SK-N-MC (cell line): ENCODE results near the gene ITGAE.

Experiments
- DNase-seq: peaks from one replicate; pipeline ENCODE4 v3.0.0-alpha.2; 2011; ENCODE audit warnings: low read depth, low spot score
- H3K27ac ChIP-seq: fragments of 200-600 bp; sonication (generic); 2 replicates; pipeline ENCODE4 v1.5.1; 2016; ENCODE audit warnings: mixed run types
- H3K36me3 ChIP-seq: fragments of 200-600 bp; sonication (generic); 2 replicates; pipeline ENCODE4 v1.6.1; 2017; ENCODE audit warnings: antibody characterized with exemption, low read length, mixed read lengths; ENCODE audit not compliant: insufficient read depth
- H3K4me3 ChIP-seq: fragments of 200-600 bp; sonication (generic); 2 replicates; pipeline ENCODE4 v1.5.1; 2016
- H3K9ac ChIP-seq: fragments of 200-600 bp; sonication (generic); 2 replicates; pipeline ENCODE4 v1.8.0; 2017; ENCODE audit warnings: mixed run types, mixed read lengths; ENCODE audit not compliant: insufficient read length
- H3K9me3 ChIP-seq: fragments of 200-600 bp; sonication (generic); 2 replicates; pipeline ENCODE4 v1.6.1; 2017; ENCODE audit warnings: low read depth, mild to moderate bottlenecking, antibody characterized with exemption, low read length, moderate library complexity, mixed read lengths
- EZH2 ChIP-seq: fragments of 200-600 bp; sonication (generic); IDR thresholded peaks from one replicate; pipeline ENCODE4 v1.6.1; 2017; ENCODE audit warnings: antibody characterized with exemption
- FOXP2 ChIP-seq: optimal IDR thresholded peaks from 2 replicates; pipeline ENCODE3; 2011; ENCODE audit warnings: mild to moderate bottlenecking, moderate library complexity; ENCODE audit not compliant: insufficient read depth; ENCODE audit errors: extremely low read length, control extremely low read depth
- POLR2AphosphoS5 ChIP-seq: IDR thresholded peaks from 2 replicates; pipeline ENCODE4 v1.6.1; 2012; ENCODE audit warnings: mild to moderate bottlenecking, low read depth, low read length, borderline replicate concordance

ITGAE gene

DNA sequence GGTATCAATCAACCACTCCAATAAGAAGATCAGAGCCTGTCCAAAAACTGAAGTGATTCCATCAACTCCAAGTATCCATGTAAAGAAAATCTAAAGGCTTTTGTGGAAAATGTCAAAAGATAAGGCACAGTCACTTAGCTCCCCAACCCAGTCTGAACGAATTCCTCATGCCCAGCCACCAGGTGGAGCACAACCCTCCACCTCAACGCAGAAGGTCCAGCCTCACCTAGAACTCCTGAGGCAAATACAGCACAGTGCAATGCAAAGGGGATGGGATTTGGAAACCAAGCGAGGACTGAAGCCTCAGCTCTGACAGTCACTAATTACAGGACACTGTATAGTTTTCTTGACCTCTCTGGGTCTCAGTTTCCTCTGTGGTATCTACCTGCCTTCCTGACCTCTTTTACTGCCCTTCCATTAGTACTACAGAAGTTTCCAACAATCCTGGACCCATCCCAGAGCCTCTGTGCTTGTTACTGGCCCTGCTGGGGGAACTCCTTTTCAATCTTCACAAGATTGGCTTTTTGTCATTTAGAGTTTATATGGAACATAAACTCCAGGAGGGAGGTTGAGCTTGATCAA lies 43.0 kb upstream of the ITGAE start:
- Histone ChIP-seq H3K27ac (no peak overlapping the region), H3K36me3 (peaks cover 50% of the 10 kb centered on the region), H3K4me3 (no peak overlapping the region), H3K9me3 (no peaks in the 10 kb centered on the region), H3K9ac (no peak overlapping the region)
- DNase-seq, result no peak
- TF ChIP-seq POLR2AphosphoS5 (no peak), EZH2 (no peak), FOXP2 (no peak)

DNA sequence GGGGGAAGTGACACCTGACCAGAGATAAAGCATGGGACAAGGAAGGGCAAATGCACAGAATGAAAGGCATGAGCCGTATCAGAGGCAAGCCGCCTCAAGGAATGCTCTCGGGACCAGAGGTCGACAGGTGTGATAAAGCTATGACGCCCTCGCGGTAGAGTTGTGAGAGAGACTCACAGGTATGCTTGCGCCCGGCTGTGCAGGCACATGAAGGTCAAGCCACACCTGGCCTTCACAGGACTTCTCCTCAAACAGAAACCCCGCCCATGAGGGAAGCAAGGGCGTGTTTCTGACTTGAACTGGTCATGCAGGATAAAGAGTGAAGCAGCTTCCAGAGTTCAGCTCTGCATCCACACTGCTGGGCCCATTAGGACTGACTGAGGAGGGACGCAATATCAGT lies 37.2 kb upstream of the ITGAE start:
- Histone ChIP-seq H3K9me3 (no peaks in the 10 kb centered on the region), H3K4me3 (no peak overlapping the region), H3K36me3 (peaks cover 72% of the 10 kb centered on the region), H3K9ac (no peak overlapping the region), H3K27ac (no peak overlapping the region)
- no peak for DNase-seq
- TF ChIP-seq EZH2 (no peak), POLR2AphosphoS5 (no peak), FOXP2 (no peak)

- Histone ChIP-seq H3K9ac (no peak overlapping the region), H3K27ac (no peak overlapping the region), H3K4me3 (no peak overlapping the region), H3K36me3 (peaks cover 56% of the 10 kb centered on the region), H3K9me3 (no peaks in the 10 kb centered on the region)
- no peak for DNase-seq
- no peak for TF ChIP-seq POLR2AphosphoS5
- no peak for TF ChIP-seq EZH2
- no peak for TF ChIP-seq FOXP2
Observed at GRCh38 chr17:3836551-3836950, 35.6 kb upstream of the ITGAE start.

DNA sequence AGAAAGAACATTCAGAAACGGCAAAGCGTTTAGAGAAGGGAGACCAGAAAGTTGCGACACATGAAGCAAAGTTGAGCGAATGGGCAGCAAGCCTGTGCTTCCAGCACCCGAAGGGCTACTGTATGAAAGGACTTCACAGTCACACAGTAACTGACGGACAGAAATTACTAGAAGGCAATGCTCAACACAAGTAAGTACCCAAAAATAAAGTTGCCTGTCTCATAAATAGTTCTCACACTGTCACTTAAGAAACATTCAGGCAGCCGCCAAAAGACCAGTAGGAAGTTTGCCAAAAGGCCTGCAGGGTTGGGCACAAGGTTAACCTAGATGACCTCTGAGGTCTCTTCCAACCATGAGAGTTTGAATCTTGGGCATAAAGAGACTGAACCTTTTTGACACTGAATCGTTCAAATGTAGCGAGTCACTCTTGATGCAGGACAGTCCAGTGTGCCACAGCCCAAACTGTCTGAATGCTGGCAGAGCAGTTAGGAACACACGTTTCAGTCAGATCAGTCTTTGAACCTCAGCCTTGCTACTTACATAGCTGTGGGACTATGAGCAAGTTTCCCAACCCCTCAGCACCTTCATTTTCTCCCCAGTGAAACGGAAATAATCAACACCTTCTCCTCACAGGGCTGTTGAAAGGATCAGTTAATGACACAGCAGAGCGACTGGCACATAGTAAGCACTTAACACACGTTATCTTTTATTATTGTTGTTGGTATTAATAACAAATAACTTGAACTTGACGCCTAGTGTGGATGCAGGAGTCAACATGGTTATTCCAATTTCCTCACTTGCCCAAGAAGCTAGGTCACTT lies 34.6 kb upstream of the ITGAE start:
- no peak overlapping the region for H3K9ac ChIP-seq
- DNase-seq, result no peak
- no peak for TF ChIP-seq FOXP2
- no peak for TF ChIP-seq POLR2AphosphoS5
- TF ChIP-seq EZH2, result no peak
- H3K4me3 ChIP-seq, result no peak overlapping the region
- no peak overlapping the region for H3K27ac ChIP-seq
- H3K36me3 ChIP-seq, result peaks cover 49% of the 10 kb centered on the region
- no peaks in the 10 kb centered on the region for H3K9me3 ChIP-seq

DNA sequence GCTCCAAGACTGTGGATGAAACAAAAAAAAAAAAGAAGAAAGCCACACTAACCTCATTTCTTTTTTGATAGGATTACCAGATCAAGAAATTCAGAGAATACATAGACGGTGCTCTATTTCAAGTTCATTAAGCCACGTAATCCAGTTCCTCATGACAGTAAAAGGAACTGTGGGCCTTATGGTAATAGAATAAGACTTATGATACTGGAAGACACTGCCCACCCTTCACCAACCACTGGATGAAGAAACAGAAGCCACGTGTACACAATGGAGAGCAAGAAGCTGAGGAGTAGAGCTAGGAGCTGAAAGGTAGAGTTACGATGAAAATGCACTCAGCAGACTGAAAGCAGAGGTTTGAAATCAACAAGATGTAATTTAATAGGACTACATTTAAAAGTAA lies 33.8 kb upstream of the ITGAE start:
- Histone ChIP-seq H3K4me3 (no peak overlapping the region), H3K36me3 (peaks cover 45% of the 10 kb centered on the region)

DNA sequence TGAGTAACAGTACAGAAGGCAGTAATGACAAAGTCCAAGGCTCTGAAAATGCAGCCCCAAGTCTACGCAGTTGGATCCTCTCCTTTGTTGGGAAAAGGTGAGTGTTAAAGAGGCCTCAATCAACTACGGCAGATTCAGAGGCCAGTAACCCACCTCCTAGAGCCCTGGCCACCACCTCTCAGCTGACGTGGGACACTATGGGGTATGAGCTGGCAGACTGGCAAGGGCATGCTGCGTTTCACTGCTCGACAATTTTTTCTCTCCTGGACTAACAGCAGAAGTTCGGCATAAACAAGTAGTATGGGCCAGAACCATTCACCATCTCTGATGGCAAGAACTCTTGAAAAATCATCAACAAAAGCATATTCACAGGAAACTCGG lies 27.9 kb upstream of the ITGAE start:
- no peak overlapping the region for H3K27ac ChIP-seq
- H3K9ac ChIP-seq, result no peak overlapping the region
- DNase-seq, result no peak

More for the DNA sequence above, 33.8 kb upstream of the ITGAE start:
- no peak for DNase-seq
- Histone ChIP-seq H3K27ac (no peak overlapping the region), H3K9ac (no peak overlapping the region), H3K9me3 (no peaks in the 10 kb centered on the region)
- TF ChIP-seq EZH2 (no peak), POLR2AphosphoS5 (no peak), FOXP2 (no peak)

DNA sequence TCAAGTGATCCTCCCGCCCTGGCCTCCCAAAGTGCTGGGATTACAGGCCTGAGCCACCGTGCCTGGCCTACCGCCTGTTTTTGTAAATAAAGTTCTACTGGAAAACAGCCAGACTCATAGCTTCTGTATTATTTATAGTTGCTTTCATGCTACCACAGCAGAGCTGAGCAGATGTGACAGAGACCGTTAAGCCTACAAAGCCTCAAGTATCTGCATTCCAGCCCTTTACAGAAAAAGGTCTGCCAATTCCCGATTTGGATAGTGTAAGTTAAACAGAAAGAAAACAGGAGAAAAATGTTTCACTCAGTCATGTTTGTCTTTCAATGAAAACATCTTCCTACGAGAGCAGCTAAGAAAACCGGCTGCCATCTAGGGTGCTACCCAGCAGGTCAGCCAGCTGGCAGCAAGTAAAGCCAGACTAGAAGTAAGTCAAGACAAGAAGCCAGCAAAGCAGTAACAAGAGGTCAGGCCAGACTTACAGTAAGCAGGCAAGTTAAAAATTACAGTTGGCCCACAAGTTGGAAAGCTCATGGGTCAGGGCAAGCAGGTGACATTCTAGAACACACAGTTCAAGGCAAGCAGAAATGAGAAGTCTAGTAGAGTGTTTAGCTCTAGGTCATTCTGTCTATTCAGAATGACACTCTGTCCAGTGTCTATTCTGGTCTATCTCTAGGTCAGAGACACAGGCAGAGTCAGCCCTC lies 27.3 kb upstream of the ITGAE start:
- H3K9ac ChIP-seq, result no peak overlapping the region
- no peak overlapping the region for H3K27ac ChIP-seq
- H3K9me3 ChIP-seq, result no peaks in the 10 kb centered on the region
- H3K36me3 ChIP-seq, result peaks cover 58% of the 10 kb centered on the region
- TF ChIP-seq FOXP2, result no peak
- no peak for TF ChIP-seq POLR2AphosphoS5
- no peak for TF ChIP-seq EZH2
- DNase-seq, result no peak
- H3K4me3 ChIP-seq, result no peak overlapping the region

More for the DNA sequence above, 27.9 kb upstream of the ITGAE start:
- TF ChIP-seq EZH2 (no peak), FOXP2 (no peak), POLR2AphosphoS5 (no peak)
- Histone ChIP-seq H3K9me3 (no peaks in the 10 kb centered on the region), H3K36me3 (peaks cover 57% of the 10 kb centered on the region), H3K4me3 (no peak overlapping the region)

DNA sequence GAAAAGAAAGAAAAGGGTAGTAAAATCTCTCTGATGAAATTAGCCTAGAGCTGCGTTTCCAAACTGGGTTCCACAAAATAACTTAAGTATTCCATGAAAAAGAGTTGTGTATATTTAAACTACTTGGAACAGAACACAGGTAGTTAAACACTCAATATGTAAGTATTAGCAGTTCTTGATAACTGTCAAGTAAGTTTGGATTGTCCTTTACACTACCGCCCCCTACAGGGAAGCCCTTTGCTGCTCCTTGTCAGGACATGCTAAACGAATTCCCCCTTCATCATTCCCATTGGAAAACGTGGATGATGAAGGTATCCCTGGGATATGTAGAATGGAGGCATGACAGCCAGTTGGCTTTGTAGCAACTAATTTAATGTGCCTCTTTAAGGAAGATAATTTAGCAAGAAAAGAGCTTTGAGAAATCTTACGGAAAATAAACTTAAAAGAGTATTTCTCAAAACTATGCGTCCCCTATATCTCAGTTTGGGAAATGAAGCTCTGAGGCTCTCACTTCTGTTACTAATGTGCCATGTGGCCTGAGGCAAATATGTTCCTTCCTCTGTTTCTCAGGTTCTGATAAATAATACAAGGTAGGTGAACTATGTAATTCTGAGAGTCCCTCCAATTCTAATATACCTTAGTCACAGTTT lies 26.3 kb upstream of the ITGAE start:
- no peak overlapping the region for H3K9ac ChIP-seq
- H3K4me3 ChIP-seq, result no peak overlapping the region
- H3K36me3 ChIP-seq, result peaks cover 64% of the 10 kb centered on the region
- H3K9me3 ChIP-seq, result no peaks in the 10 kb centered on the region
- no peak for DNase-seq
- TF ChIP-seq EZH2 (no peak), POLR2AphosphoS5 (no peak), FOXP2 (no peak)
- H3K27ac ChIP-seq, result no peak overlapping the region

DNA sequence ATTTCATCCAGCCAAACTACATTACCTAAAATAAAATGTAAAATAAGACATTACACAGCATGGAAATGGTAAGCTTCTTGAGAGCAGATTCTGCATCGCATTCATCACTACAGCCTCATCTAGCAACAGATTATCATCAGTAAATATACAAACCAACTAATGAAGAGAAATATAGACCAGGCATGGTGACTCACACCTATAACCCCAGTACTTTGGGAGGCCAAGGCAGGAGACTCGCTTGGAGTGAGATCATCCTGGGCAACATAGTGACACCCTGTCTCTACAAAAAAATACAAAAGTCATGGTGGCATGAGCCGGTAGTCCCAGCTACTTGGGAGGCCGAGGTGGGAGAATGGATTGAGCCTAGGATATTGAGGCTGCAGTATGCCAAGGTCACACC lies 25.2 kb upstream of the ITGAE start:
- H3K9ac ChIP-seq, result no peak overlapping the region
- H3K27ac ChIP-seq, result no peak overlapping the region
- no peaks in the 10 kb centered on the region for H3K9me3 ChIP-seq
- H3K36me3 ChIP-seq, result peaks cover 75% of the 10 kb centered on the region
- no peak for DNase-seq
- TF ChIP-seq FOXP2 (no peak), POLR2AphosphoS5 (no peak), EZH2 (no peak)
- H3K4me3 ChIP-seq, result no peak overlapping the region
